ENCODE measurements around the gene COL5A1. TPM values are rescaled to one million over a fixed set of nuclear protein-coding genes. Genes with fewer than 3 reads are reported as not detected.

COL5A1 gene
- total RNA-seq, 4 donors from 2014 or later: 1.6 to 2.8 (median 2.3) TPM

GRCh38 chr9:134776080-134776796 lies 134.6 kb downstream of the COL5A1 start:
- Histone ChIP-seq H3K27ac (no peak overlapping the region), H3K4me3 (no peak overlapping the region), H3K27me3 (peaks cover 0 to 2% (median 0%) of the 10 kb centered on the region in 3 donors), H3K4me1 (no peaks in the 10 kb centered on the region), H3K9me3 (no peaks in the 10 kb centered on the region), H3K36me3 (no peaks in the 10 kb centered on the region)
- in situ Hi-C loops (cut with MboI; ENCODE audit: low sequenced_read_pairs in 4 of 4) (no loop called here), intact Hi-C loops (cut with DNase I; ENCODE audit: low total_unique reads) (no loop called here)
- ATAC-seq (no peak), DNase-seq (no peak)
- TF ChIP-seq CTCF (IDR thresholded peaks at IDR 0.05 in 4 of 5, conservative IDR thresholded peaks at IDR 0.05 in 1 of 5): no peak
- TF ChIP-seq POLR2A (IDR thresholded peaks at IDR 0.05): no peak

- ATAC-seq (no peak), DNase-seq (no peak)
- in situ Hi-C loops (cut with MboI; ENCODE audit: low sequenced_read_pairs in 4 of 4) (no loop called here), intact Hi-C loops (cut with DNase I; ENCODE audit: low total_unique reads) (no loop called here)
- Histone ChIP-seq H3K36me3 (no peaks in the 10 kb centered on the region), H3K27ac (no peak overlapping the region), H3K9me3 (no peaks in the 10 kb centered on the region), H3K27me3 (peaks cover 0 to 2% (median 0%) of the 10 kb centered on the region in 3 donors), H3K4me3 (no peak overlapping the region), H3K4me1 (no peaks in the 10 kb centered on the region)
- TF ChIP-seq POLR2A (IDR thresholded peaks at IDR 0.05) (no peak), CTCF (IDR thresholded peaks at IDR 0.05 in 4 of 5, conservative IDR thresholded peaks at IDR 0.05 in 1 of 5) (no peak)
Measured at GRCh38 chr9:134777153-134777552, 135.6 kb downstream of the COL5A1 start.

- no peaks in the 10 kb centered on the region for H3K4me1 ChIP-seq
- no peak for DNase-seq
- intact Hi-C loops (cut with DNase I; ENCODE audit: low total_unique reads): no loop called here
- no peaks in the 10 kb centered on the region for H3K36me3 ChIP-seq
- no peak overlapping the region for H3K27ac ChIP-seq
- no peak overlapping the region for H3K4me3 ChIP-seq
- H3K9me3 ChIP-seq: no peaks in the 10 kb centered on the region
- ATAC-seq: no peak
- in situ Hi-C loops (cut with MboI; ENCODE audit: low sequenced_read_pairs in 4 of 4): no loop called here
- TF ChIP-seq CTCF (IDR thresholded peaks at IDR 0.05 in 4 of 5, conservative IDR thresholded peaks at IDR 0.05 in 1 of 5): no peak
- no peak for TF ChIP-seq POLR2A (IDR thresholded peaks at IDR 0.05)
- H3K27me3 ChIP-seq: peaks cover 0 to 2% (median 0%) of the 10 kb centered on the region in 3 donors
Measured at GRCh38 chr9:134778156-134778555, 136.6 kb downstream of the COL5A1 start.

- peak; percentile 22 to 49 for ATAC-seq
- no peaks in the 10 kb centered on the region for H3K9me3 ChIP-seq
- DNase-seq: peak in 1 of 2 donors; percentile 26
- intact Hi-C loops (cut with DNase I; ENCODE audit: low total_unique reads): loop anchor here (1.0 kb wide), 1 partner anchor 204 kb away; no protein-coding TSS in a partner anchor
- no peaks in the 10 kb centered on the region for H3K4me1 ChIP-seq
- in situ Hi-C loops (cut with MboI; ENCODE audit: low sequenced_read_pairs in 4 of 4): no loop called here
- TF ChIP-seq CTCF (IDR thresholded peaks at IDR 0.05 in 4 of 5, conservative IDR thresholded peaks at IDR 0.05 in 1 of 5): peak; percentile 18 to 59 (median 47)
- TF ChIP-seq POLR2A (IDR thresholded peaks at IDR 0.05): no peak
- H3K36me3 ChIP-seq: no peaks in the 10 kb centered on the region
- no peak overlapping the region for H3K27ac ChIP-seq
- H3K4me3 ChIP-seq: no peak overlapping the region
- H3K27me3 ChIP-seq: peaks cover 0 to 2% (median 0%) of the 10 kb centered on the region in 3 donors
Measured at GRCh38 chr9:134778841-134779411, 137.3 kb downstream of the COL5A1 start.
